Retinal pigment epithelial cell (primary cell): Measurements from ENCODE around the gene MAP2K1.
A peak's percentile ranks its signal among the peaks of the same experiment; 100 is the strongest.
"Not testable (repeated sequence)": the region's sequence is repeated elsewhere in the genome, so short reads cannot be mapped to it uniquely, and the experiment has no call there.

Experiments
- DNase-seq: peaks from one replicate; pipeline ENCODE4 v3.0.0-alpha.2; 2010; ENCODE audit warnings: low read depth
- H3K4me3 ChIP-seq: 2 replicates; pipeline ENCODE4 v1.5.1; 2011; ENCODE audit warnings: mild to moderate bottlenecking, low read length, control low read depth, moderate library complexity
- TF ChIP-seq, protein P1 (sequence below): conservative IDR thresholded peaks from 2 replicates; pipeline ENCODE4 v1.5.1; 2011; ENCODE audit warnings: low read depth, low read length, control low read depth, inconsistent platforms

The MAP2K1 gene

DNA sequence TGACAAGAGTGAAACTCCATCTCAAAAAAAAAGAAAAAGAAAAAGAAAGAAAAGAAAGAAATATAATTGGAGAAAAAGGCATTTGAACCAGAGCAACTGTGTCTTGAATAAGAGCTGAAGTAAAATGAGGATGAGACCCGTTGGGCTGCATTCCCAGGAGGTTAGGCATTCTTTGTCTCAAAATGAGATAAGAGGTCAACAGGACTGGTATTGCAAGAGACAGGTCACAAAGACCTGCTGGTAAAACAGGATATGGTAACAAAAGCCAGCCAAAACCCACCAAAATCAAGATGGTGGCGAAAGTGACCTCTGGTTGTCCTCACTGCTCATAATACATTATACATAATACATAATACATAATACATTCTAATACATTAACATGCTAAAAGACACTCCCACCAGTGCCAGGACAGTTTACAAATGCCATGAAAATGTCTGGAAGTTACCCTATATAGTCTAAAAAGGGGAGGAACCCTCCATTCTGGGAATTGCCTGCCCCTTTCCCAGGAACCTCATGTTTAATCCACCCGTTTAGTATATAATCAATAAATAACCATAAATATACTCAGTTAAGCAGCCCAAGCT is 21.7 kb upstream of the MAP2K1 start:
- TF ChIP-seq, protein P1, sequence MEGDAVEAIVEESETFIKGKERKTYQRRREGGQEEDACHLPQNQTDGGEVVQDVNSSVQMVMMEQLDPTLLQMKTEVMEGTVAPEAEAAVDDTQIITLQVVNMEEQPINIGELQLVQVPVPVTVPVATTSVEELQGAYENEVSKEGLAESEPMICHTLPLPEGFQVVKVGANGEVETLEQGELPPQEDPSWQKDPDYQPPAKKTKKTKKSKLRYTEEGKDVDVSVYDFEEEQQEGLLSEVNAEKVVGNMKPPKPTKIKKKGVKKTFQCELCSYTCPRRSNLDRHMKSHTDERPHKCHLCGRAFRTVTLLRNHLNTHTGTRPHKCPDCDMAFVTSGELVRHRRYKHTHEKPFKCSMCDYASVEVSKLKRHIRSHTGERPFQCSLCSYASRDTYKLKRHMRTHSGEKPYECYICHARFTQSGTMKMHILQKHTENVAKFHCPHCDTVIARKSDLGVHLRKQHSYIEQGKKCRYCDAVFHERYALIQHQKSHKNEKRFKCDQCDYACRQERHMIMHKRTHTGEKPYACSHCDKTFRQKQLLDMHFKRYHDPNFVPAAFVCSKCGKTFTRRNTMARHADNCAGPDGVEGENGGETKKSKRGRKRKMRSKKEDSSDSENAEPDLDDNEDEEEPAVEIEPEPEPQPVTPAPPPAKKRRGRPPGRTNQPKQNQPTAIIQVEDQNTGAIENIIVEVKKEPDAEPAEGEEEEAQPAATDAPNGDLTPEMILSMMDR: no peak
- DNase-seq: no peak

DNA sequence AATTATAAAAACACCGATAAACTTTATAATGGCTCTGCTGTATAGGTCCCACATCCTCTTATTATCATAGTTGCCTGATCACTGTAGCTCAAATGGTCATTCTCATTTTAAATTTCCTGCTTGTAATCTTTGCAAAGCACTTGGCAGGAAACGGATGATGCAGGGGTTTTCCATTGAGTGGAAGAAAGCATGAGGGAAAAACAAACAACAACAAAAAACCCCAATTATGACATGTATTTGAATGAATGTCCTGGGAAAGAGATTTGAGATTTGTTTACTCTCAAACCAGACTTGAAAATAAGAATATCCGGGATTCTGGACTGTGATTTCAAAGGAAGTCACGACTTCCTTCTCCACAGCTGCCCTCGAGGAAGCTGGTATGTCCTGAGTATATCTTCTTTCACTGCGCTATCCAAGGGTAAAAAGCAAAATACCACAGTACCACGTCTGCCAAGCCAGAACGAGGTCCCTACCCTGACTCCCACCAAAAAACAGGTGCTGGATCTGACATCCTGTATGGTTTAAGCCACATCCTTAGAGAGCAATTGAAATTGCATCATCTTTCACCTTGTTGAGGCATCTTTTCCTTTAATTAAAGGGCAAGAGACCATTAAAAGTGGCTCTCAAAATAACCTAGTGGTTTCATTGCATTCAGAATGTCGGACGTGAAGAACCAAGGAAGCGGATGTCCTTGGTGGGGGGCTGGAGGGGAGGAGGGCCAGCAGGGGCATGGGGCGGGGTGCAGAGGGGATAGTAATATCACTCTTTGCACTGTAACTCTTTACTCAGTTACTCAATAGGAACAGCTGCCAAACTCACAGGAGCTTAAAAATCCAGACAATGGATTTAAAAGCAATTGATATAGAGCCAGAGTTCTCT is 16.7 kb upstream of the MAP2K1 start:
- no peak for DNase-seq
- TF ChIP-seq, protein P1: no peak
- no peak overlapping the region for H3K4me3 ChIP-seq

More for the DNA sequence above, 21.7 kb upstream of the MAP2K1 start:
- H3K4me3 ChIP-seq: no peak overlapping the region

DNA sequence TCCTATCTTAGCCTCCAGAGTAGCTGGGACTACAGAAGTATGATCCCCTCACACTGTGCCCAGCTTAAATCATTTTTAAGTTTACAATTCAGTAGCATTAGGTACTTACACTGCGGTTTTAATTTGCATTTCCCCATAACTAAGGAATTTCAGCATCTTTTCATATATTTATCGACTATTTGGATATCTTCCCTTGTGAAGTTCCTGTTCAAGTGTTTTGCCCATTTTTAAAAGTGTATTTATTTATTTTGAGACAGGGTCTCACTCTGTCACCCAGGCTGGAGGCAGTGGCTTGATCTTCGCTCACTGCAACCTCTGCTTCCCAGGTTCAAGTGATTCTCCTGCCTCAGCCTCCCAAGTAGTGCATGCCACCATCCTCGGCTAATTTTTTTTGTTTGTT is 12.5 kb upstream of the MAP2K1 start:
- no peak overlapping the region for H3K4me3 ChIP-seq
- no peak for DNase-seq
- TF ChIP-seq, protein P1: no peak

DNA sequence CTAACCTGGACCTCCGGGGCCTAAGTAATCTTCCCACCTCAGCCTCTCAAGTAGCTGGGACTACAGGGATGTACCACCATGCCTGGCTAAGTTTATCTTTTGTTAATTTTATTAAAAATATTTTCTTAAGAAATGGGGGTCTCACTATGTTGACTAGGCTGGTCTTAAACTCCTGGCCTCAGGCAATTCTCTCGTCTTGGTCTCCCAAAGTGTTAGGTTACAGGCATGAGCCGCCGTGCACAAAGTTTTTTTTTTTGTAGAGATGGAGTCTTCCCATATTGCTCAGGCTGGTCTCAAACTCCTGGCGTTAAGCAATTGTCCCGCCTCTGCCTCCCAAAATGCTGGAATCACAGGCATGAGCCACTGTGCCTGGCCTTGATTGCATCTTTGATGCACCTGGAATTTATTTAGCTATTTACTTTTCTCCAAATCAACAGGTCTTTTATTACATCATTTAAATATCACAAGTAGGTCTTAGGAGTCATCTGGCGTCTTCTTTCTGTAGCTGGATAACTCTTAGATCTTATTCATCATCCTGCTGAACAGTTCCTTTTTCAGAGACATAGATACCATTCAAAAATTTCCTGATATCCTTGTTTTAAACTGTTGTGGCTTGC is 7.8 kb upstream of the MAP2K1 start:
- TF ChIP-seq, protein P1: no peak
- H3K4me3 ChIP-seq: no peak overlapping the region
- no peak for DNase-seq

DNA sequence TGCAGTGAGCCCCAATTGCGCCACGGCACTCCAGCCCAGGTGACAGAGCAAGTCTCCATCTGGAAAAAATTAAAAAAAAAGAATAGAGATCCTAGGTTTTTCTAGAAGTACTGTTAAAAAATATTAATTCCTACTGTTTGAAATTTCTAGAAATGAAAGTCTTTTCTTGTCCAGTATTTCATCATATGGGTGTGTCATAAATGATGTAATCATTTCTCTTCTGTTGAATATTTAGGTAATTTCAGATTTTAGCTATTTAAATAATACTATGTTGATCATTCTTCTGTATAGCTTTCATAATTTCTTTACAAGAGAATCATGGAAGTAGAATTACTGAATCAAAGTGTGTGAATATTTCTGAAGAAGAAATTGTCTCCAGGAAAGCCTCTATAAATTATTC is 5.3 kb upstream of the MAP2K1 start:
- H3K4me3 ChIP-seq, DNase-seq: not testable (repeated sequence)

DNA sequence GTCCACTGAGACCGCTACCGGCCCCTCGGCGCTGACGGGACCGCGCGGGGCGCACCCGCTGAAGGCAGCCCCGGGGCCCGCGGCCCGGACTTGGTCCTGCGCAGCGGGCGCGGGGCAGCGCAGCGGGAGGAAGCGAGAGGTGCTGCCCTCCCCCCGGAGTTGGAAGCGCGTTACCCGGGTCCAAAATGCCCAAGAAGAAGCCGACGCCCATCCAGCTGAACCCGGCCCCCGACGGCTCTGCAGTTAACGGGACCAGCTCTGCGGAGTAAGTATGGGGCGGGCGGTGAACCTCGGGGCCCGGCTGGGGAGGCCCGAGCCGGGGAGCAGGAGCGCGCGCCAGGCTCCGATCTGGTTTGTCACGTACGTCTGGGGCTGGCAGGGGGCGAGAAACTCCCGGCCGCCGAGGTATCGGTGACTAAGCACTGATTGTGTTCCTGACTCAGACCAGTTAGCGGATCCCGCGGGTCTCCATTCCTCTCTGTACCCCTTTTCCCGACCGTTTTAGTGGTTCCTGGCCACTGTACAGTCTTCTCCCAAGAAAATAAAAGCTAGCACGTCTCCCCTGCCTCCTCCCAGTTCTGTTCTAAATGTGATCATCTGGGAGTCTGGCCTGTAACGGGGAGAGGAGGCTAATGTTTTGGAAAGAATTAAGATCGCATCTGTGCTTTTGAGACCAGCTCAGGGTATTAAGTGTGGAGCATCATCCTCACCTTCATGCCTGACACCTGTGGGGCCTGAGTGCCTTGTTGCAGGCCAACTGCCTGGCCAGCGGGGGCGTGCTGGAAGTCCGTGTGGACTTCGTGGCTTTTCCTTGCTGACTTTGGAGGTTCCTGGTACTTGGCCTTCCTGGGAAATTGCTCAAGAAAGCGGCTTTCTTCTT is 691 bp downstream of the MAP2K1 start:
- peak; percentile 36 for DNase-seq
- H3K4me3 ChIP-seq: peak overlapping the region; percentile 87
- TF ChIP-seq, protein P1: peak; percentile 49

DNA sequence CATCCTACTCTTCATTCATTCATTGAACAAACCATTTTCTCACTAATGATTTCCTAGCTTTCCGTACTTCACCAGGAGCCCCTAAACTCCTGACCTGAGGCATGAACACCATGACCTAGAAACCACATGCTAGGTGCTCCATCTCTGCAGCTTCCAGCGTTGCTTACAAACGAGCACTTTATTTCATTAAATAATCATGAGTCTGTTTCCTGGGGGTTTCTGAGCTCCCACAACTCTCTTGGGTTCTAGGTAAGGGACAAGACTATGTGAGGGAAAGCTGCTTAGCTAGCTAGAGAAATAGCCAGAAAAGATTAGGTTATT is 1.3 kb downstream of the MAP2K1 start:
- DNase-seq: no peak
- peak overlapping the region; percentile 87 for H3K4me3 ChIP-seq
- TF ChIP-seq, protein P1: no peak
